Muscle of arm (tissue), 12 donors: ENCODE results near the gene PI4K2A. TPM values are rescaled to one million over a fixed set of nuclear protein-coding genes. Genes with fewer than 3 reads are reported as not detected.
"Not testable (repeated sequence)": the region's sequence is repeated elsewhere in the genome, so short reads cannot be mapped to it uniquely, and the experiment has no call there.

Experiments used
- DNase-seq: peaks from one replicate; pipeline ENCODE4 v3.0.0-alpha.2; 2013
- polyA plus RNA-seq, 12 donors: library from polyadenylated mRNA; unstranded; fragments of 120-200 nt; gene quantifications; one replicate each; pipeline ENCODE4 v1.2.1, GENCODE V29; 2013; ENCODE audit not compliant: insufficient read length in 12 of 12

Gene PI4K2A
- polyA plus RNA-seq, 12 donors, result 7.8 to 11.6 (median 9.7) TPM; not detected in 1

- DNase-seq, result no peak
Observed at GRCh38 chr10:97667463-97667862, 27.0 kb downstream of the PI4K2A start.

GRCh38 chr10:97669571-97669970 lies 29.1 kb downstream of the PI4K2A start:
- no peak for DNase-seq

- DNase-seq, result no peak
Observed at GRCh38 chr10:97673736-97674525, 33.5 kb downstream of the PI4K2A start.

GRCh38 chr10:97675222-97675621 lies 34.8 kb downstream of the PI4K2A start:
- DNase-seq, result no peak

- DNase-seq, result no peak
Observed at GRCh38 chr10:97676770-97677581, 36.5 kb downstream of the PI4K2A start.

- DNase-seq, result no peak
Observed at GRCh38 chr10:97679594-97679993, 39.1 kb downstream of the PI4K2A start.

GRCh38 chr10:97682042-97682441 lies 41.6 kb downstream of the PI4K2A start:
- no peak for DNase-seq

- no peak for DNase-seq
Observed at GRCh38 chr10:97683556-97684367, 43.3 kb downstream of the PI4K2A start.

GRCh38 chr10:97684368-97684713 lies 43.9 kb downstream of the PI4K2A start:
- not testable (repeated sequence) for DNase-seq

GRCh38 chr10:97684866-97685394 lies 44.5 kb downstream of the PI4K2A start:
- no peak for DNase-seq

GRCh38 chr10:97685395-97685958 lies 45.0 kb downstream of the PI4K2A start:
- DNase-seq, result no peak

- DNase-seq, result no peak
Observed at GRCh38 chr10:97686301-97686961, 46.0 kb downstream of the PI4K2A start.

GRCh38 chr10:97686962-97687784 lies 46.7 kb downstream of the PI4K2A start, which contains the start of gene AVPI1:
Gene AVPI1, minus strand, starts transcription at chr10:97687241. Its CDS starts 7,336 bp downstream, at chr10:97679905.
- DNase-seq, result peak; percentile 92

- no peak for DNase-seq
Observed at GRCh38 chr10:97687785-97688781, 47.6 kb downstream of the PI4K2A start.

GRCh38 chr10:97689559-97690020 lies 49.1 kb downstream of the PI4K2A start:
- no peak for DNase-seq

GRCh38 chr10:97690133-97690532 lies 49.7 kb downstream of the PI4K2A start:
- no peak for DNase-seq

GRCh38 chr10:97698072-97698655 lies 57.7 kb downstream of the PI4K2A start:
- DNase-seq, result not testable (repeated sequence)

- peak; percentile 77 for DNase-seq
Observed at GRCh38 chr10:97701438-97702069, 61.1 kb downstream of the PI4K2A start.
